GM12878 (cell line): Measurements from ENCODE around the gene NBPF12. TPM values are rescaled to one million over a fixed set of nuclear protein-coding genes. Genes with fewer than 3 reads are reported as not detected.
"Not testable (repeated sequence)": the region's sequence is repeated elsewhere in the genome, so short reads cannot be mapped to it uniquely, and the experiment has no call there.

ENCODE experiments used
- ATAC-seq: fragments of 200-7000 bp; cut with Tn5 transposase; 3 replicates; pipeline ENCODE4 v1.9.1; 2020; ENCODE audit warnings: mild to moderate bottlenecking, moderate library complexity
- BruUV-seq: library from RNA; stranded (reverse); fragments of 400-500 nt; replicated peaks from 2 replicates; lab custom pipeline; 2021; lab: Mats Ljungman, UMichigan
- CTCF ChIA-PET: fragments of 300-600 bp; sonication (Branson Sonifier 250); formaldehyde crosslinking; extraction: SDS; loops from one replicate; lab custom pipeline; 2021; ENCODE audit warnings: inconsistent platforms; lab: Yijun Ruan, JAX
- POLR2A ChIA-PET: fragments of 350-600 bp; formaldehyde crosslinking; extraction: SDS; loops from one replicate; lab custom pipeline; 2021; ENCODE audit warnings: inconsistent platforms; lab: Charles Lee
- RAD21 ChIA-PET: fragments of 300-600 bp; sonication (Branson Sonifier 250); formaldehyde crosslinking; loops from one replicate; lab custom pipeline; 2023; ENCODE audit warnings: antibody characterized with exemption; ENCODE audit not compliant: unreplicated experiment; lab: Charles Lee
- SMC1A ChIA-PET: fragments of 300-600 bp; sonication (Branson Sonifier 250); formaldehyde crosslinking; loops from one replicate; lab custom pipeline; 2023; ENCODE audit not compliant: unreplicated experiment, uncharacterized antibody; lab: Charles Lee
- DNase-seq: peaks from one replicate; pipeline ENCODE4 v3.0.0-alpha.2; 2011; ENCODE audit warnings: low read depth, low spot score
- FAIRE-seq: peaks from 3 replicates; lab custom pipeline; 2011; peaks lifted over from hg19 to GRCh38; lab: Jason Lieb, UNC
- H2AFZ ChIP-seq: 2 replicates; pipeline ENCODE4 v1.6.0; 2011; ENCODE audit warnings: low read depth, low read length, control low read depth; ENCODE audit not compliant: control insufficient read depth
- H3K27ac ChIP-seq: 2 replicates; pipeline ENCODE4 v1.5.1; 2011; ENCODE audit warnings: control low read depth; ENCODE audit not compliant: control insufficient read depth, insufficient read depth
- H3K27me3 ChIP-seq, 2 experiments: replicated peaks in 1 of 2; 2 replicates each; pipeline versions ENCODE4 v1.6.0 to v1.6.1; 2011; ENCODE audit warnings: low read length in 1 of 2; ENCODE audit not compliant: control insufficient read depth in 2 of 2, insufficient read depth in 2 of 2
- H3K36me3 ChIP-seq, 2 experiments: 2 replicates each; pipeline ENCODE4 v1.5.1; 2011; ENCODE audit warnings: low read length in 1 of 2; ENCODE audit not compliant: control insufficient read depth in 2 of 2, insufficient read depth in 2 of 2
- H3K4me1 ChIP-seq: 2 replicates; pipeline ENCODE4 v1.6.1; 2011; ENCODE audit warnings: mild to moderate bottlenecking, low read length, moderate library complexity, mixed read lengths; ENCODE audit not compliant: control insufficient read depth, insufficient read depth
- H3K4me2 ChIP-seq: 2 replicates; pipeline ENCODE4 v1.6.0; 2011; ENCODE audit warnings: control low read depth; ENCODE audit not compliant: control insufficient read depth, insufficient read depth
- H3K4me3 ChIP-seq: fragments of 200-600 bp; sonication (generic); 2 replicates; pipeline ENCODE4 v1.5.1; 2016
- H3K79me2 ChIP-seq: 2 replicates; pipeline ENCODE4 v1.6.0; 2011; ENCODE audit warnings: low read length; ENCODE audit not compliant: control insufficient read depth, insufficient read depth
- H3K9ac ChIP-seq: 2 replicates; pipeline ENCODE4 v1.8.0; 2011; ENCODE audit warnings: low read length, control low read depth, mixed read lengths; ENCODE audit not compliant: control insufficient read depth, insufficient read depth
- H3K9me3 ChIP-seq: replicated peaks from 3 replicates; pipeline ENCODE4 v1.5.1; 2011; ENCODE audit warnings: mild to moderate bottlenecking, low read length; ENCODE audit not compliant: control insufficient read depth, insufficient read depth
- H4K20me1 ChIP-seq: 2 replicates; pipeline ENCODE4 v1.6.0; 2011; ENCODE audit not compliant: control insufficient read depth, insufficient read depth
- CTCF ChIP-seq, 3 experiments: IDR thresholded peaks in 2 of 3; conservative IDR thresholded peaks in 1 of 3; 2 replicates each; pipeline ENCODE4 v1.5.1; 2011; ENCODE audit warnings: low read depth in 3 of 3, low read length in 3 of 3, mild to moderate bottlenecking in 3 of 3, control low read depth in 2 of 3, moderate library complexity in 2 of 3, inconsistent platforms in 1 of 3, mixed read lengths in 1 of 3; ENCODE audit not compliant: control insufficient read depth in 2 of 3, insufficient read depth in 1 of 3; ENCODE audit errors: extremely low read depth in 1 of 3
- WGBS: methylation state at CpG from one replicate; pipeline ENCODE4 v1.1.6; 2016; ENCODE audit warnings: low lambda C conversion rate; ENCODE audit not compliant: insufficient replicate concordance, insufficient coverage; ENCODE audit errors: missing lambda C conversion rate; 5-methylcytosine and 5-hydroxymethylcytosine counted together
- in situ Hi-C: fragments of 300-500 bp; cut with MboI; formaldehyde crosslinking; loops from 9 replicates; pipeline ENCODE4 v1.14.3; 2018; ENCODE audit warnings: mixed read lengths
- intact Hi-C: fragments of 100-400 bp; cut with micrococcal nuclease; formaldehyde crosslinking; loops from one replicate; pipeline ENCODE4 v1.14.2; 2022; ENCODE audit not compliant: unreplicated experiment
- polyA plus RNA-seq, 11 experiments: library from polyadenylated mRNA; depleted of rRNA in 4 of 11; unstranded in 6 of 11; stranded (reverse) in 5 of 11; fragments of >200 nt; fragmentation: Nextera tagmentation in 4 of 11; fragmentation: Illumina TruSeq in 1 of 11; extraction: Ambion mirVana in 4 of 11; extraction: Trizol in 1 of 11; gene quantifications; 1 replicate in 1 of 11; 2 replicates in 10 of 11; pipeline versions ENCODE4 v1.2.1 to v1.2.3, GENCODE V29; 2011 to 2016; ENCODE audit warnings: inconsistent platforms in 2 of 11, missing spikeins in 2 of 11, low read depth in 1 of 11
- total RNA-seq, 4 experiments: library from RNA; depleted of rRNA in 3 of 4; stranded (reverse); fragments of >200 nt in 3 of 4; fragmentation: Illumina TruSeq in 1 of 4; extraction: Trizol in 1 of 4; gene quantifications; 2 replicates each; pipeline versions ENCODE4 v1.2.1 to v1.2.3, GENCODE V29; 2013 to 2021

Gene NBPF12
- total and polyA plus RNA-seq, 10 of the 15 experiments (the other 5 are each of a cell fraction or from before 2014, with no cell fraction given): 2.3 to 19.2 (median 7.0) TPM

- RAD21 ChIA-PET, POLR2A ChIA-PET, BruUV-seq: not testable (repeated sequence)
Observed at GRCh38 chr1:146907565-146908261, 30.4 kb upstream of the NBPF12 start.

GRCh38 chr1:146912975-146913374, 25.1 kb upstream of the NBPF12 start:
- H3K9ac ChIP-seq, BruUV-seq, H3K36me3 ChIP-seq, H2AFZ ChIP-seq, H3K27me3 ChIP-seq, H3K4me2 ChIP-seq, POLR2A ChIA-PET, H3K27ac ChIP-seq, in situ Hi-C loops, intact Hi-C loops, H4K20me1 ChIP-seq, H3K4me3 ChIP-seq: not testable (repeated sequence)
- 0 out of 6 replicates have a peak, but pooled peaks of 2 of the 3 experiments have one; percentile 2 to 3 for TF ChIP-seq CTCF (IDR thresholded peaks at IDR 0.05 in 2 of 3, conservative IDR thresholded peaks at IDR 0.05 in 1 of 3; ENCODE audit: control insufficient read depth in 2 of 3, extremely low read depth in 1 of 3, insufficient read depth in 1 of 3, low read depth in 3 of 3, low read length in 3 of 3)
- TF ChIP-seq, all 136 proteins: peak for 1; not testable (repeated sequence) for 135
- FAIRE-seq, RAD21 ChIA-PET, ATAC-seq, CTCF ChIA-PET, DNase-seq, H3K4me1 ChIP-seq, H3K9me3 ChIP-seq, H3K79me2 ChIP-seq, SMC1A ChIA-PET: not testable (repeated sequence)
- 61% methylated on average over 3 of the region's 3 CpGs for WGBS

More at GRCh38 chr1:146907565-146908261, 30.4 kb upstream of the NBPF12 start:
- H3K9ac ChIP-seq, H4K20me1 ChIP-seq, DNase-seq, H3K4me1 ChIP-seq, H3K27me3 ChIP-seq, in situ Hi-C loops, ATAC-seq, H2AFZ ChIP-seq, FAIRE-seq, SMC1A ChIA-PET, H3K4me3 ChIP-seq, H3K79me2 ChIP-seq, H3K4me2 ChIP-seq, CTCF ChIA-PET, H3K36me3 ChIP-seq, H3K9me3 ChIP-seq, H3K27ac ChIP-seq, intact Hi-C loops: not testable (repeated sequence)
- WGBS: 26% methylated on average over 4 of the region's 8 CpGs

- H2AFZ ChIP-seq, H3K27ac ChIP-seq, H4K20me1 ChIP-seq, intact Hi-C loops, H3K4me1 ChIP-seq, in situ Hi-C loops, H3K4me3 ChIP-seq, DNase-seq, FAIRE-seq, POLR2A ChIA-PET, RAD21 ChIA-PET, H3K36me3 ChIP-seq, H3K9me3 ChIP-seq, SMC1A ChIA-PET, H3K79me2 ChIP-seq, H3K9ac ChIP-seq, H3K4me2 ChIP-seq, BruUV-seq, H3K27me3 ChIP-seq, ATAC-seq, CTCF ChIA-PET: not testable (repeated sequence)
Observed at GRCh38 chr1:146920811-146921210, 17.3 kb upstream of the NBPF12 start.
